ENCODE data around the gene HYKK.

GRCh38 chr15:78552597-78552996 is 45.2 kb downstream of the HYKK start:
- TF ChIP-seq POLR2A (IDR thresholded peaks at IDR 0.05) (no peak), POLR2AphosphoS5 (IDR thresholded peaks at IDR 0.05) (no peak)
- TF ChIP-seq, protein P1, sequence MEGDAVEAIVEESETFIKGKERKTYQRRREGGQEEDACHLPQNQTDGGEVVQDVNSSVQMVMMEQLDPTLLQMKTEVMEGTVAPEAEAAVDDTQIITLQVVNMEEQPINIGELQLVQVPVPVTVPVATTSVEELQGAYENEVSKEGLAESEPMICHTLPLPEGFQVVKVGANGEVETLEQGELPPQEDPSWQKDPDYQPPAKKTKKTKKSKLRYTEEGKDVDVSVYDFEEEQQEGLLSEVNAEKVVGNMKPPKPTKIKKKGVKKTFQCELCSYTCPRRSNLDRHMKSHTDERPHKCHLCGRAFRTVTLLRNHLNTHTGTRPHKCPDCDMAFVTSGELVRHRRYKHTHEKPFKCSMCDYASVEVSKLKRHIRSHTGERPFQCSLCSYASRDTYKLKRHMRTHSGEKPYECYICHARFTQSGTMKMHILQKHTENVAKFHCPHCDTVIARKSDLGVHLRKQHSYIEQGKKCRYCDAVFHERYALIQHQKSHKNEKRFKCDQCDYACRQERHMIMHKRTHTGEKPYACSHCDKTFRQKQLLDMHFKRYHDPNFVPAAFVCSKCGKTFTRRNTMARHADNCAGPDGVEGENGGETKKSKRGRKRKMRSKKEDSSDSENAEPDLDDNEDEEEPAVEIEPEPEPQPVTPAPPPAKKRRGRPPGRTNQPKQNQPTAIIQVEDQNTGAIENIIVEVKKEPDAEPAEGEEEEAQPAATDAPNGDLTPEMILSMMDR (IDR thresholded peaks at IDR 0.05), result no peak

All from breast epithelium (tissue), 3 donors.